Heart right ventricle (tissue), 16 donors: ENCODE measurements around the gene WHRN. TPM values are rescaled to one million over a fixed set of nuclear protein-coding genes. Genes with fewer than 3 reads are reported as not detected.

Experiments used
- ATAC-seq, 8 donors: fragments of 200-7000 bp; cut with Tn5 transposase; one replicate each; pipeline ENCODE4 v1.9.1; 2020; ENCODE audit warnings: mild to moderate bottlenecking in 8 of 8, moderate library complexity in 8 of 8, moderate number of reproducible peaks in 1 of 8
- DNase-seq, 2 donors: peaks; one replicate each; pipeline ENCODE4 v3.0.0-alpha.2; 2020
- H3K27ac ChIP-seq, 10 donors: fragments of 200-600 bp; sonication (generic) in 2 of 10; one replicate each; pipeline versions ENCODE4 v1.5.0 to v1.8.0; 2020 to 2022; ENCODE audit warnings: mild to moderate bottlenecking in 3 of 10
- H3K27me3 ChIP-seq, 7 donors: fragments of 200-600 bp; one replicate each; pipeline ENCODE4 v1.8.0; 2021 to 2022; ENCODE audit warnings: mild to moderate bottlenecking in 2 of 7
- H3K36me3 ChIP-seq, 9 donors: fragments of 200-600 bp; sonication (generic) in 1 of 9; one replicate each; pipeline versions ENCODE4 v1.5.0 to v1.8.0; 2020 to 2022; ENCODE audit warnings: mild to moderate bottlenecking in 2 of 9
- H3K4me1 ChIP-seq, 9 donors: fragments of 200-600 bp; sonication (generic) in 1 of 9; one replicate each; pipeline versions ENCODE4 v1.5.0 to v1.8.0; 2020 to 2022; ENCODE audit warnings: mild to moderate bottlenecking in 4 of 9
- H3K4me3 ChIP-seq, 10 donors: fragments of 200-600 bp; sonication (generic) in 2 of 10; one replicate each; pipeline versions ENCODE4 v1.5.0 to v1.8.0; 2020 to 2022; ENCODE audit warnings: mild to moderate bottlenecking in 7 of 10, moderate library complexity in 2 of 10
- H3K9me3 ChIP-seq, 11 donors: fragments of 200-600 bp in 10 of 11; sonication (generic) in 2 of 11; one replicate each; pipeline versions ENCODE4 v1.5.0 to v1.8.0; 2013 to 2022; ENCODE audit warnings: mild to moderate bottlenecking in 2 of 11, control low read depth in 1 of 11, moderate library complexity in 1 of 11
- WGBS, 2 donors: extraction: QIAGEN DNeasy Blood & Tissue Kit; methylation state at CpG; one replicate each; pipeline ENCODE4 v1.1.7; 2013; ENCODE audit warnings: inconsistent platforms in 1 of 2; 5-methylcytosine and 5-hydroxymethylcytosine counted together
- intact Hi-C, 10 donors: fragments of 100-400 bp; cut with DNase I; formaldehyde crosslinking; loops; one replicate each; pipeline versions ENCODE4 v1.11.1 to v1.14.2; 2022
- polyA plus RNA-seq, 2 donors: library from polyadenylated mRNA; stranded (reverse); fragments of 200-250 nt; gene quantifications; one replicate each; pipeline ENCODE4 v1.2.3, GENCODE V29; 2013
- total RNA-seq, 10 donors: library from RNA; stranded (reverse); fragmentation: NEBNext Ultra II Directional in 3 of 10; extraction: Animal tissue kit (Norgen Biotek cat#: 25700) in 3 of 10; gene quantifications; one replicate each; pipeline versions ENCODE4 v1.2.1 to v1.2.4, GENCODE V29; 2021 to 2023
- TF ChIP-seq, protein P1 (sequence below), 9 donors: fragments of 200-600 bp; sonication (generic) in 2 of 9; IDR thresholded peaks; one replicate each; pipeline versions ENCODE4 v1.5.0 to v1.8.0; 2021 to 2022; ENCODE audit warnings: antibody characterized with exemption in 9 of 9, mild to moderate bottlenecking in 5 of 9, moderate library complexity in 1 of 9
- donor health status: Arrhythmogenic right ventricular cardiomyopathy.
- donor health status: ischemic (EF 13 %, LVEDD 7.1; RV severe dilation, severe dysfunction).
- donor health status: healthy with polysubstance abuse.
- donor health status: DM: no; HTN: yes; CAD: no.
- donor health status: DM: no; HTN: no; CAD: no.
- donor health status: ischemic (EF 25% LVEDD 6.9; RV normal size, moderate dysfunction).
- donor health status: ischemic (EF 25% LVEDD 5.7; RV mildly dilated, moderate dysfunction).
- donor health status: healthy.
- donor health status: DM: yes; HTN: yes; CAD: no.
- donor health status: Ischemic cardiomyopathy.
- donor health status: ischemic (EF 35%, LVEDD 5.7; RV mildly dilated, moderate dysfunction).
- donor health status: nonischemic (EF 11% LVEDD 7.7; RV severe dilation, severe dysfunction).
- donor health status: DM: yes; HTN: yes; CAD: no.
- donor health status: PGD.
- donor health status: ischemic (EF 29% LVEDD 5.4; RV normal size, mild dysfunction).
- donor health status: nonischemic (EF 23%, LVEDD 6.1; RV moderate dilation, normal function).

Gene WHRN
- total and polyA plus RNA-seq, 12 donors: 0.13 to 1.3 (median 0.58) TPM; not detected in 1

DNA sequence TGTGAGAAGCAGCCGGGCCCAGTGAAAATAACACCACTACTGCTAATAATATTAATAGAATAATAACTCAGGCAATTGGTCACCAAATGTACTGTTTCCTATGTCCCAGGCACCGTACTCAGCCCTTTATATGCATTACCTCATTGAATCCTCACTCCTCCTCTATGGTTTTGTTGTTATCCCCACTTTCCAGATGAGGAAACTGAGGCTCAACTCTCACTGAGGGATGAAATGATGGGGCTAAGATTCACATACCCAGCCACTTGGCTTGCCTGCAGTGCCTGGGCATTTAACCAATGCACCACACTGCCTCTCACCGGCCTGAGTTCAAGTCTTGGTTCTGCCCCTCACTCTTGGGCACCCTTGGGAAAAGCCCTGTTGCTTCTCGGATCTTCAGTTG lies 34.1 kb downstream of the WHRN start:
- TF ChIP-seq, protein P1, sequence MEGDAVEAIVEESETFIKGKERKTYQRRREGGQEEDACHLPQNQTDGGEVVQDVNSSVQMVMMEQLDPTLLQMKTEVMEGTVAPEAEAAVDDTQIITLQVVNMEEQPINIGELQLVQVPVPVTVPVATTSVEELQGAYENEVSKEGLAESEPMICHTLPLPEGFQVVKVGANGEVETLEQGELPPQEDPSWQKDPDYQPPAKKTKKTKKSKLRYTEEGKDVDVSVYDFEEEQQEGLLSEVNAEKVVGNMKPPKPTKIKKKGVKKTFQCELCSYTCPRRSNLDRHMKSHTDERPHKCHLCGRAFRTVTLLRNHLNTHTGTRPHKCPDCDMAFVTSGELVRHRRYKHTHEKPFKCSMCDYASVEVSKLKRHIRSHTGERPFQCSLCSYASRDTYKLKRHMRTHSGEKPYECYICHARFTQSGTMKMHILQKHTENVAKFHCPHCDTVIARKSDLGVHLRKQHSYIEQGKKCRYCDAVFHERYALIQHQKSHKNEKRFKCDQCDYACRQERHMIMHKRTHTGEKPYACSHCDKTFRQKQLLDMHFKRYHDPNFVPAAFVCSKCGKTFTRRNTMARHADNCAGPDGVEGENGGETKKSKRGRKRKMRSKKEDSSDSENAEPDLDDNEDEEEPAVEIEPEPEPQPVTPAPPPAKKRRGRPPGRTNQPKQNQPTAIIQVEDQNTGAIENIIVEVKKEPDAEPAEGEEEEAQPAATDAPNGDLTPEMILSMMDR (IDR thresholded peaks at IDR 0.05): no peak
- Histone ChIP-seq H3K36me3 (no peaks in the 10 kb centered on the region), H3K4me3 (no peak overlapping the region), H3K27me3 (peaks cover 0 to 5% (median 0%) of the 10 kb centered on the region in 7 donors), H3K4me1 (no peaks in the 10 kb centered on the region), H3K27ac (no peak overlapping the region), H3K9me3 (peaks cover 0 to 14% (median 0%) of the 10 kb centered on the region in 11 donors)
- 84 to 85% methylated on average over 4 of the region's 4 CpGs for WGBS, 2 donors
- DNase-seq: no peak
- ATAC-seq: no peak
- intact Hi-C loops: no loop called here

GRCh38 chr9:114470581-114470980 lies 34.7 kb downstream of the WHRN start:
- peaks cover 0 to 14% (median 0%) of the 10 kb centered on the region in 11 donors for H3K9me3 ChIP-seq
- ATAC-seq (no peak), DNase-seq (no peak)
- intact Hi-C loops: no loop called here
- H3K27ac ChIP-seq: no peak overlapping the region
- TF ChIP-seq, protein P1 (IDR thresholded peaks at IDR 0.05): no peak
- WGBS, 2 donors: 88 to 91% methylated on average over 6 of the region's 6 CpGs
- H3K36me3 ChIP-seq: no peaks in the 10 kb centered on the region
- peaks cover 0 to 5% (median 0%) of the 10 kb centered on the region in 7 donors for H3K27me3 ChIP-seq
- no peaks in the 10 kb centered on the region for H3K4me1 ChIP-seq
- no peak overlapping the region for H3K4me3 ChIP-seq

- Histone ChIP-seq H3K27ac (no peak overlapping the region), H3K27me3 (peaks cover 0 to 5% (median 0%) of the 10 kb centered on the region in 7 donors), H3K36me3 (no peaks in the 10 kb centered on the region), H3K9me3 (peaks cover 0 to 14% (median 0%) of the 10 kb centered on the region in 11 donors), H3K4me1 (no peaks in the 10 kb centered on the region), H3K4me3 (no peak overlapping the region)
- TF ChIP-seq, protein P1 (IDR thresholded peaks at IDR 0.05): no peak
- intact Hi-C loops: no loop called here
- DNase-seq: no peak
- ATAC-seq: no peak
- WGBS, 2 donors: 91% methylated on average over 6 of the region's 6 CpGs
Observed at GRCh38 chr9:114470121-114470520, 35.2 kb downstream of the WHRN start.

DNA sequence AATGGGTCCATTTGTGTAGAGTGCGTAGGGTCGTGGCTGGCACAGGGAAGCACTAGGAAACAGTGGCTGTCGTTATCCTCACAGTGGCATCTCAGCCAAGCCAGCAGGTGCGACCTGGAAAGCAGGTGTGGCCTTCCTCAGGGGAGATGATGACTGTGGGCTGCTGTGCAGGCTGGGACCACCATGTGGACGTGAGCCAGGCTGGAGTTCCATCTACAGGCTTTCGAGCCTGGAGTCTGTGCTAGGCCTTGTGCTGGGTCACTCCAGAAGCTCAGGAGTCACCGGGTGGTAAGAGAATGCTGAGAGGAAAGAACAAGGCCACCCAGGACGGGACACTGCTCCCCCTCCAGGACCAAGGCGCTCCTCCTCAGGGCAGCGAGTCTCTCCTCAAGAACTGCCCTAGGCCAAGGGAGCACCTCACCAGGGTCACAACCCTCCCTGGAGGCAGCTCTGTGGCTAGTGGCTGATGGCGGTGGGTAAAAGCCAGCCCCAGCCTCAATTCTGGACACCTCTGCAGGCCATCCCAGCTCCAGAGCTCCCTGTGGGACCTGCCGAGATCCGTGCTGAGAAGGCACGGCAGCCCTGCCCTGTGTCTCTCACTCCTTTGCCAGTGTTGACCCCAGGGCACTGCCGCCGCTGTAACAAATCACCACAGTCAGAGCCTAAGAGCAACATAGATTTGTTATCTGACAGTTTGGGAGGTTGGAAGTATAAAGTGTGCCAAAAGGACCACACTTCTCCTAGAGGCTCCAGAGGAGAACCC lies 36.0 kb downstream of the WHRN start:
- H3K36me3 ChIP-seq: no peaks in the 10 kb centered on the region

More for the DNA sequence above, 36.0 kb downstream of the WHRN start:
- Histone ChIP-seq H3K4me1 (no peaks in the 10 kb centered on the region), H3K4me3 (no peak overlapping the region), H3K9me3 (peaks cover 0 to 16% (median 0%) of the 10 kb centered on the region in 11 donors), H3K27ac (no peak overlapping the region), H3K27me3 (no peaks in the 10 kb centered on the region)
- TF ChIP-seq, protein P1 (IDR thresholded peaks at IDR 0.05): no peak
- intact Hi-C loops: no loop called here
- DNase-seq: no peak
- 91 to 92% methylated on average over 16 of the region's 16 CpGs for WGBS, 2 donors
- no peak for ATAC-seq
